HG03175 (cell line): ENCODE results near the gene LENG8.
"Not testable (repeated sequence)": the region's sequence is repeated elsewhere in the genome, so short reads cannot be mapped to it uniquely, and the experiment has no call there.

Source experiments
- ATAC-seq: cut with Tn5 transposase; IDR thresholded peaks from one replicate; pipeline ENCODE4 v1.9.1; 2021; ENCODE audit warnings: mild to moderate bottlenecking, moderate library complexity; ENCODE audit not compliant: unreplicated experiment

Gene LENG8

GRCh38 chr19:54460230-54461005, 11.4 kb downstream of the LENG8 start:
- ATAC-seq: no peak

GRCh38 chr19:54461210-54461609, 12.2 kb downstream of the LENG8 start:
- ATAC-seq: no peak

- no peak for ATAC-seq
These were observed 12.6 kb downstream of the LENG8 start for GRCh38 chr19:54461613-54462012.

- ATAC-seq: no peak
These were observed 13.2 kb downstream of the LENG8 start for GRCh38 chr19:54462047-54462654.

- peak; percentile 8 for ATAC-seq
These were observed 13.9 kb downstream of the LENG8 start for GRCh38 chr19:54462655-54463530.

- ATAC-seq: peak; percentile 67
These were observed 14.6 kb downstream of the LENG8 start, which contains the start of gene LENG9 for GRCh38 chr19:54463531-54464043. Gene LENG9 (minus strand): TSS chr19:54463778. CDS start chr19:54463526, 252 bp downstream.

GRCh38 chr19:54464044-54464629, 15.1 kb downstream of the LENG8 start:
- ATAC-seq: peak; percentile 50

- peak; percentile 51 for ATAC-seq
These were observed 15.8 kb downstream of the LENG8 start for GRCh38 chr19:54464630-54465425.

- no peak for ATAC-seq
These were observed 16.6 kb downstream of the LENG8 start for GRCh38 chr19:54465426-54466109.

- not testable (repeated sequence) for ATAC-seq
These were observed 17.1 kb downstream of the LENG8 start for GRCh38 chr19:54466110-54466480.

GRCh38 chr19:54469496-54469934, 20.5 kb downstream of the LENG8 start:
- ATAC-seq: no peak

GRCh38 chr19:54470276-54470887, 21.4 kb downstream of the LENG8 start:
- ATAC-seq: no peak

- ATAC-seq: no peak
These were observed 22.2 kb downstream of the LENG8 start for GRCh38 chr19:54470991-54471782.

GRCh38 chr19:54473071-54473891, 24.3 kb downstream of the LENG8 start, which contains the start of gene CDC42EP5:
Gene CDC42EP5 (minus strand): TSS chr19:54473296. CDS start chr19:54465547, 7,749 bp downstream.
- ATAC-seq: no peak

GRCh38 chr19:54473892-54474372, 24.9 kb downstream of the LENG8 start:
- ATAC-seq: no peak

GRCh38 chr19:54475706-54476105, 26.7 kb downstream of the LENG8 start:
- no peak for ATAC-seq

- no peak for ATAC-seq
These were observed 28.7 kb downstream of the LENG8 start for GRCh38 chr19:54477650-54478049.
